ENCODE measurements around the gene SRPK2.

DNA sequence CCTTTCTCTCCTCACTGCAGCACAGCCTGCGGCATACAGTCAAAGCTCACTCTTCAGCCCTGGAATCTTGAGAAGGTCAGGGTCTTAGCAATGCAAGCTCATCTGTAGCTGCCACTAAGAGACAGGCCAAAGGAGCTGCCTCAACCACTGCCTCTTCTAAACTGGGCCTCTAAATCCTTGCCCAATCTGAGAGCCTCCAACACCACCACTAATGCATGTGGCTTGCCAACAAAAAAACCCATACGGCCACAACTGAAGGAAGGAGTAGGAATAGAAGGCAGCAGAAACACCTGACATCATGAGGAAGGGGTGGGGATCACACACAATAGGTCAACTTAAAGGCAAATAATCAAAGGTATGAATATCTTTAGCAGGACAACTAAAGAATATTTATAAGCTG, 183.8 kb downstream of the SRPK2 start:
- TF ChIP-seq, protein P1, sequence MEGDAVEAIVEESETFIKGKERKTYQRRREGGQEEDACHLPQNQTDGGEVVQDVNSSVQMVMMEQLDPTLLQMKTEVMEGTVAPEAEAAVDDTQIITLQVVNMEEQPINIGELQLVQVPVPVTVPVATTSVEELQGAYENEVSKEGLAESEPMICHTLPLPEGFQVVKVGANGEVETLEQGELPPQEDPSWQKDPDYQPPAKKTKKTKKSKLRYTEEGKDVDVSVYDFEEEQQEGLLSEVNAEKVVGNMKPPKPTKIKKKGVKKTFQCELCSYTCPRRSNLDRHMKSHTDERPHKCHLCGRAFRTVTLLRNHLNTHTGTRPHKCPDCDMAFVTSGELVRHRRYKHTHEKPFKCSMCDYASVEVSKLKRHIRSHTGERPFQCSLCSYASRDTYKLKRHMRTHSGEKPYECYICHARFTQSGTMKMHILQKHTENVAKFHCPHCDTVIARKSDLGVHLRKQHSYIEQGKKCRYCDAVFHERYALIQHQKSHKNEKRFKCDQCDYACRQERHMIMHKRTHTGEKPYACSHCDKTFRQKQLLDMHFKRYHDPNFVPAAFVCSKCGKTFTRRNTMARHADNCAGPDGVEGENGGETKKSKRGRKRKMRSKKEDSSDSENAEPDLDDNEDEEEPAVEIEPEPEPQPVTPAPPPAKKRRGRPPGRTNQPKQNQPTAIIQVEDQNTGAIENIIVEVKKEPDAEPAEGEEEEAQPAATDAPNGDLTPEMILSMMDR (IDR thresholded peaks at IDR 0.05) = no peak
- no peak for TF ChIP-seq POLR2AphosphoS5 (IDR thresholded peaks at IDR 0.05; ENCODE audit: low read depth, low read length)
- TF ChIP-seq SIN3A (IDR thresholded peaks at IDR 0.05; ENCODE audit: borderline replicate concordance, insufficient read depth, low read depth, low read length) = no peak
- TF ChIP-seq, protein P2, sequence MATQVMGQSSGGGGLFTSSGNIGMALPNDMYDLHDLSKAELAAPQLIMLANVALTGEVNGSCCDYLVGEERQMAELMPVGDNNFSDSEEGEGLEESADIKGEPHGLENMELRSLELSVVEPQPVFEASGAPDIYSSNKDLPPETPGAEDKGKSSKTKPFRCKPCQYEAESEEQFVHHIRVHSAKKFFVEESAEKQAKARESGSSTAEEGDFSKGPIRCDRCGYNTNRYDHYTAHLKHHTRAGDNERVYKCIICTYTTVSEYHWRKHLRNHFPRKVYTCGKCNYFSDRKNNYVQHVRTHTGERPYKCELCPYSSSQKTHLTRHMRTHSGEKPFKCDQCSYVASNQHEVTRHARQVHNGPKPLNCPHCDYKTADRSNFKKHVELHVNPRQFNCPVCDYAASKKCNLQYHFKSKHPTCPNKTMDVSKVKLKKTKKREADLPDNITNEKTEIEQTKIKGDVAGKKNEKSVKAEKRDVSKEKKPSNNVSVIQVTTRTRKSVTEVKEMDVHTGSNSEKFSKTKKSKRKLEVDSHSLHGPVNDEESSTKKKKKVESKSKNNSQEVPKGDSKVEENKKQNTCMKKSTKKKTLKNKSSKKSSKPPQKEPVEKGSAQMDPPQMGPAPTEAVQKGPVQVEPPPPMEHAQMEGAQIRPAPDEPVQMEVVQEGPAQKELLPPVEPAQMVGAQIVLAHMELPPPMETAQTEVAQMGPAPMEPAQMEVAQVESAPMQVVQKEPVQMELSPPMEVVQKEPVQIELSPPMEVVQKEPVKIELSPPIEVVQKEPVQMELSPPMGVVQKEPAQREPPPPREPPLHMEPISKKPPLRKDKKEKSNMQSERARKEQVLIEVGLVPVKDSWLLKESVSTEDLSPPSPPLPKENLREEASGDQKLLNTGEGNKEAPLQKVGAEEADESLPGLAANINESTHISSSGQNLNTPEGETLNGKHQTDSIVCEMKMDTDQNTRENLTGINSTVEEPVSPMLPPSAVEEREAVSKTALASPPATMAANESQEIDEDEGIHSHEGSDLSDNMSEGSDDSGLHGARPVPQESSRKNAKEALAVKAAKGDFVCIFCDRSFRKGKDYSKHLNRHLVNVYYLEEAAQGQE (IDR thresholded peaks at IDR 0.05; ENCODE audit: insufficient read depth in 1 of 2, low read depth in 2 of 2, low read length in 1 of 2) = no peak
